Kidney capillary endothelial cell (primary cell): ENCODE measurements around the gene MCHR1.
"Not testable (repeated sequence)": the region's sequence is repeated elsewhere in the genome, so short reads cannot be mapped to it uniquely, and the experiment has no call there.

ENCODE experiments used
- DNase-seq: peaks from one replicate; pipeline ENCODE4 v3.0.0-alpha.2; 2018; ENCODE audit warnings: low spot score

MCHR1 gene

DNA sequence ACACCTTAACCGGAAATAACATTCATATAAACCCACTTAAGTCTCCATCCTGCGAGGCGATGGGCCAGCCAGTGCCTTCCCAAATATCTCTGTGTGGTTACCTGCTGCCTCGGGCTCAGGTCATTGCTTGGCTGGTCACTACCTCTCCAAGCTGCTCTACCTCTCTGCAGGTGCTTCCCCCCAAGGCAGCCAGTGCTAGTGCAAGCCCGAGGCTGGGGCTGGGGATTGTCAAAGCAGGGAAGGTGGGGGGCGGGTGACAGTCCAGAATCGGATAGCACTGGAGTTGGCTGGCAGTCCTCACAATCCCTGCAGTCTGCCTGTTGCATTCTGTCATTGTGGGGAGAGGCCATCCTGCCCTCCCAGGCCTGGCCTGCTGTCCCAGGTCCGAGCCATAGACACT lies 11.1 kb downstream of the MCHR1 start:
- no peak for DNase-seq

DNA sequence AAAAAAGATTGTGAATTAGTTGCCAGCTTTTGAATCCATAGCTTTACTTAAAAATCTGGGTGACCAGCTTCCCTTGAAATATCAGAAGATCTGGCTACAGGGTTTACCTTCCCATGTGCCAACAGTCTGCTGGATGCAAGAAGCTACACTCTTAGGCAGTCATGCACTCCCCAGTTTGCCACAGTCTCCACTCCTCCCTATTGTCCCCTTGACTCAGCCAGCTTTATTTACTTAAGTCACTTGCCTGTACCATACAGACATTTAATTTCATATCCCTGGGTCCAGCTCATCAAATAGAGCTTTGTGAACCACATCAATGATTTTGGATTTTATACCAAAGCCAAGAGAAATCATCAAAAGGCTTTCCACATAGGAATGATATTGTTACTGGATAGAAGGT lies 12.2 kb downstream of the MCHR1 start:
- no peak for DNase-seq

DNA sequence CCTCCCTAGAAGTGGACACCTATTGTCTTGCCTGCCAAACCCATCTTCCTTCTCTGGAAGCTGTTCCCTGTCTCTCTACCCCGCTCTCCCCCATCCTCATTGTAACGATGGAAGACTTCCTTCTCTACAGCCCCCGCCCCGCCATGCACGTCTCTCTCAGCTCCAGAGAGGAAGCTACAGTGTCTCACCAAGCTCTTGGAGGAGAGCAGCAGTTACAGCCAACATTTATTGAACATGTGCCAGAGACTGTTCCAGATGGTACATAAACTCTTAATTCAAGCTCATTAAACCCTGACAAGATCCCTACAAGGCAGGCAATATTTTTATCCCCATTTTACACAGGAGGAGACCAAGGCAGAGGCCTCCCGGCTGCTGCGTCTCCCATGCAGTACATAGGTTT lies 15.1 kb downstream of the MCHR1 start:
- no peak for DNase-seq

DNA sequence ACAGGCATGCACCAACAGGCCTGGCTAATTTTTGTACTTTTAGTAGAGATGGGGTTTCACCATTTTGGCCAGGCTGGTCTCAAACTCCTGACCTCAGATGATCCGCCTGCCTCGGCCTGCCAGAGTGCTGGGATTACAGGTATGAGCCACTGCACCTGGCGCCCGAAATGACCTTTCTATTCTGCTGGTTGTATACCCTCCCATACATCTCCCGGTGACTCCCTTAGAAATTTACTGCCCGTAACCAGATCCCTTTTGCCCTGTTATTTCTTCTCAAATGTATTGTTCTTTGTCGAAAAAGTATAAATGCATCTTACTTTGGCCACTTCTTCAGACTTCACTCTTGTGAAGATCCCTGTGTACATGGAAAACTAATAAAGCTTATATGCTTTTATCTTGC lies 22.0 kb downstream of the MCHR1 start:
- no peak for DNase-seq

DNA sequence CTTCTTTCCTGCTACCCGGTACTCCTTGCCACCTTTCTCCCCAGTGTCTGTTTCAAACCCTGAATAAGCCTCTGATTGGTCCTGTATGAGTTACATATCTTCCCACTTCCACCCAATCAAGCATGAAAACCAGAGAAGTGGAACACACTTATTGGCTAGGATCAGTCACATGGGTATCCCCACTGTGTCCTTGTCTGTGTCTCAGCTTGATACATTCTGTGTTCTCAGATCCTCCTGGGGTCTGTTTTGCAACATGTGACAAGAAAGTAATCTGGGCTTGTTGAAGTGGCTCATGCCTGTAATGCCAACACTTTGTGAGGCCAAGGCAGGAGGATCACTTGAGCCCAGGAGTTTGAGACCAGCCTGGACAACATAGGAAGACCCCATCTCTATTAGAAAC lies 23.9 kb downstream of the MCHR1 start:
- DNase-seq: no peak

- DNase-seq: no peak
These were observed 24.5 kb downstream of the MCHR1 start for GRCh38 chr22:40703736-40704135.

DNA sequence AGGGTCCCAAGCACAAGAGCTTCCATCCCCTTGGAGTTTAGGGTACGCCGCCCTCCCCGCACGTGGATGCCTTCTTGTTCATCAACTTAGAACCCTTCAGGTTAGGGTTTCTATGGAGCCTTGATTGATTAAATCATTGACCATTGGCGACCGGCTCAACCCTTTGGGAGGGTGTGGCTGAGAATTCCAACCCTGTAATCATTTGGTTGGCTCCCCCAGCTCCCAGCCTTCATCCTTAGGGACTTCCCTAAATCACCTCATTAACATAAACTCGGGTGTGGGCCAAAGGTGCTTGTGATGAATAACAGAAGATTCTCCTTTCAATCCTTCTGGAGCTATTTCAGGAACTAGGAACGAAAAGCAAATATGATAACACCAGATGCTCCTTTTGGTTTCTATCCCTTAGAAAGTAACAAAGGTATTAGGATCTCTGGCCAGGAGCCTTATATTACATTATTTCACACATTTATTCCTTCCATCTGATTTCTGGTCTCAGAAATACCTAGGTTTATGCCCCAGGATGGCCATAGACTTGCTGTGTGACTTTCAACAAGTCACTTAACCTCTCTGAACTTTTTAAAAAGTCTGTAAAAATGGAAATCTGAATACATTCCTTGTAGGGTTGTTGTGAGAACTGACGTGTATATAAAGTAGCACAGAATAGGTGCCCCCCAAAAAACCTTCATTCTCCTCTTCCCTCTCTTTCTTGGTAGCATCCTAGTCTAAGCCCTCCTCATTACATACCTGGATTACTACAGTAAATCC lies 26.8 kb downstream of the MCHR1 start:
- DNase-seq: no peak

DNA sequence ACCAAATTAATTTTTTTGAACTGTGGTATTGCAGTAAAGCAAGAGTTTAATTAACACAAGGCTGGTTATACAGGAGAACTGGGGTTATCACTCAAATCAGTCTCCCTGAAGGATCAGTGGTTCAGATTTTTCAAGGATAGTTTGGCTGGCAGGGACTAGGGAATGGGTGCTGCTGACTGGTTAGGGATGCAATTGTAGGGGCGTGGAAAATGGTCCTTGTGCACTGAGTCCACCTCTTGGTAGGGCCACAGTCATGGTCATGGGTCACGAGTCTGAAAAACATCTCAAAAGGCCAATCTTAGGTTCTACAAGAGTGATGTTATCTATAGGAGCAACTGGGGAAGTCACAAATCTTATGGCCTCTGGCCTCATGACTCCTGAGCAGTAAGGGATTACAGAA lies 27.9 kb downstream of the MCHR1 start:
- no peak for DNase-seq

- DNase-seq: no peak
These were observed 28.9 kb downstream of the MCHR1 start for GRCh38 chr22:40708177-40708576.

GRCh38 chr22:40709752-40710413 lies 30.6 kb downstream of the MCHR1 start:
- no peak for DNase-seq

DNA sequence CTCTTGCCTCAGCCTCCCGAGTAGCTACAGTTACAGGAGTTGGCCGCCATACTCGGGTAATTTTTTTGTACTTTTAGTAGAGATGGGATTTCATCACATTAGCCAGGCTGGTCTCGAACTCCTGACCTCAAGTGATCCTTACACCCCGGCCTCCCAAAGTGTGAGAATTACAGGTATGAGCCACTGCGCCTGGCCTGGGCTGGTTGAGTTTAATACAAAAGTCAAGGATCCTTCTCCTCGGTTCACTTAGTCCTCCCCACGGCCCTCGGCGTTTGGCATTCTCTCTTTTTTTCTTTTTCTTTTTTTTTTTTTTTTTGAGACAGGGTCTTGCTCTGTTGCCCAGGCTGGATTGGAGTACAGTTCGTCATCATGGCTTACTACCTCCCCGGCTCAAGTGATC lies 33.0 kb downstream of the MCHR1 start:
- no peak for DNase-seq

DNA sequence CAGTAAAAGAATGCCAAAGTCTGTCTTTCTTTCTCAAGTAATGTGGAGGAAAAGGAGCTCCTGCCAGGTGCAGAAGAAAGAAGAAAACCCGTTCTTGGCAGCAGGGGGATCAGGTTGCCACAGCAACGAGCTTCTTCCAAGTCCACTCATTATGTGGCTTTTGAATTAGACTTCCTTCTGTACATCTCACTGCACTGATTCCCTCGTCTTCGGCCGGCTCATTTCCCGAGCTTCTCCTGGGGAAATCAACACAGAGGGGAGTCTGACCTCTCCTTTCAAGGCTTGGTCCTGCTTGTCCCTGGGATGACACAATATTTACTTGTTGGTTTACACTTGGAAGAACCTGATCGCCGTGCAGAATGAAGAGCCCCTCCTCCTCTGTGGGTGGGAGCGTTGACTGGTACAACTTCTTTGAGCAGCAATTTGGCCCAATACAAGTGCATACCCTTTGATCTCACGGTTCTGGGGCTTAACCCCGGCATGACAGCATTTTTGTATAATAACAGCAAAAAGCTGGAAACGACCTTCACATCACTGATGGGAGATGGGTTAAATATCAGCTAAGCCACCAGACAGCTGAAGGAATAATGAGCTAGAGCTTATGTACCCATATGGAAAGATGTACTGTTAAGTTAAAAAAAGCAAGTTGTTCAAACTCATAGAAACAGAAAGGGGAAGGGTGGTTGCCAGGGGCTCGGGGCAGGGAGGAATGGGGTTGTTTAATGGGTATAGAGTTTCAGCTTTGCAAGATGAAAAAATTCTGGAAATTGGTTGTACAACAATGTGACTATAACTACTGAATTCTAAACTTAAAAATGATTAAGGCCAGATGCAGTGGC lies 35.4 kb downstream of the MCHR1 start:
- peak; percentile 3 for DNase-seq

- DNase-seq: no peak
These were observed 36.8 kb downstream of the MCHR1 start for GRCh38 chr22:40716116-40716515.

DNA sequence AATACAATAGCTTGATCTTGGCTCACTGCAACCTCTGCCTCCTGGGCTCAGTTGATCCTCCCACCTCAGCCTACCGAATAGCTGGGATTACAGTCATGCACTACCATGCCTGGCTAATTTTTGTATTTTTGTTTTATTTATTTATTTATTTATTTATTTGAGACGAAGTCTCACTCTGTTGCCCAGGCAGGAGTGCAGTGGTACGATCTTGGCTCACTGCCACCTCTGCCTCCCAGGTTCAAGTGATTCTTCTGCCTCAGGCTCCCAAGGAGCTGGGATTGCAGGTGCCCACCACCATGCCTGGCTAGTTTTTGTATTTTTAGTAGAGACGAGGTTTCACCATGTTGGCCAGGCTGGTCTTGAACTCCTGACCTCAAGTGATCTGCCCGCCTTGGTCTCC lies 38.4 kb downstream of the MCHR1 start:
- DNase-seq: not testable (repeated sequence)

DNA sequence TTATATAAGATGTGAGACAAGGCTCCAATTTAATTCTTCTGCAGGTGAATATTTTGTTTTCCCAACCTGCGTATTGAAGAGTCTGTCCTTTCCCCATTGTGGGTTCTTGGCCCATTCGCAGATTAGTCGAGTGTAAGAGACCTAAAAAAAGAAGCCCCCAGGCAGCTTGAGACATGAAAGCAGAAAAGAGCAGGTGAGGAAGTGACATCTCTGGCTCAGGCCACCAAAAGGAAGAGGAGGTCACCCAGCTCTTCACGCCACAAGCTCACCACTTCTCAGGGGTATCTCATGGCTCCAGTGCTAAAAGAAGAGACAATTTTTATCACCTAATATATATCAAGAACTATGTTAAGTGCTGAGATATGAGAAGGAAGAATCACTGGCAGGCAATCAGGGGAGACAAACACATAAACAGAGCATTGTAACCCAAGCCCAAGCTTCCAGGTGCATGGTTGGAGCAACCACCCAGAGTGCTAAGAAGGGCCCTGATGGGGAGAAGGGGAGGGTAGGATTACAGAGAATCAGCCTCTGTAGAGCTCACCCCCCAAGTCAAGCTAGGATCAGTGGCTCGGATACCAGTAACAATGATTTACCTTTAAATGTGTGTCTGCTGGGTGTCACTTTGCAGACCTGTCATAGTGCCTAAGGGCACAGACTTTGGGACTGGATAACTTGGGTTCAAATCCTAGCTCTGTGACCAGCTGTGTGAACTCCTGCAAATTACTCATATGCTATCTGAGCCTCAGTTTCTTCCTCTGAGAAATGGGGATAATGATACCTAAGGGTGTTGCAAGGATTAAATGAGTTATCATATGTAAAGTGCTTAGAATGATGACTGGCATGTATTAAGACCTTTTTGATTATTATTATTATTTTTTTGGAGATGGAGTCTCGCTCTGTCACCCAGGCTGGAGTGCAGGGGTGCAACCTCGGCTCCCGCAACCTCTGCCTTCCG lies 39.2 kb downstream of the MCHR1 start:
- no peak for DNase-seq

GRCh38 chr22:40719599-40719998 lies 40.3 kb downstream of the MCHR1 start:
- no peak for DNase-seq

GRCh38 chr22:40720156-40720537 lies 40.9 kb downstream of the MCHR1 start:
- not testable (repeated sequence) for DNase-seq

- DNase-seq: no peak
These were observed 41.4 kb downstream of the MCHR1 start for GRCh38 chr22:40720538-40721256.

DNA sequence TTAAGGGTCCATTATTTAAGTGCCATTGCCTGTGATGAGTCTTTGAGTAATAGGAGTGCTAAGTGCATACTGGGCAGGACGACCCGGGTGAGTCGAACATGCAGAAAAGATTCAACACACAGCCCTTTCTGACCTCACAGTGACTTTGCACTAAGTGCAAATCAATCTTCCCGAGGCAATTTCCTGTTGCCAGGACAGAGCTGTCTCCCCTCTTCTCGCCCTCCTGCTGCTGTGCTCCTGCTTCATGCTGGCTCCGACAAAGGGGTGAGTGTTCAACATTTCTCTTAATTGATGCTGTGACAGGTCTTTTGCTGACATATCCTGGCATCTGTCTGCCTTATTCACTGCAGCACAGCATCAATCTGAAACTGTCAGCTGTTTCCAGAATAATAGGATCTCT lies 42.0 kb downstream of the MCHR1 start:
- peak; percentile 46 for DNase-seq

DNA sequence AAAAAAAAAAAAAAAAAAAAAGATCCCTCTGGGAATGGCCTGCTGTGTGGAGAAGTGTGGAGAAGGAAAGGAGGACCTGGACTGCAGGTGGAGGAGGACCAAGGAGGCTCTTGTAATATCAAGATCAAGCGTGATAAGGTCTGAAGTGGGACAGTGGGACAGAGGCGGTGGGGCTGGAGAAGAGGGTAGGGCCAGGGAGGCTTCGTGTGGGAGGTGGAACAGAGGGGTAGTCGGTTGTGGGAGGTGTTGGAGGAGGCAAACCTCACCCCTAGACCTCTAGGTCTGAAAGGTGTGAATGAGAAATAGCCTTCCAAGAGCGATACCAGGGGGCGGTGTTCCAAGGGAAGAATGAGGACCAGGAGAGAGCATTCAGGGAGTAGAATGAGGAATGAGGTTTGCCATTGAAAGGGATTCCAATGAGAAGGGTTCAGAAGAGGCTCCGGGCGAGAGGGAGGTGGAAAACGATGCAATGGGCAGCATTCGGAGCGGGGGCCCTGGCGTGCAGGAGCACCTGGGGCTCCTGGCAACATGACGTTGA lies 44.2 kb downstream of the MCHR1 start:
- DNase-seq: no peak

- no peak for DNase-seq
These were observed 47.2 kb downstream of the MCHR1 start for GRCh38 chr22:40726514-40726913.
